HG03025 (cell line): Measurements from ENCODE around the gene SCRG1.
A peak's percentile ranks its signal among the peaks of the same experiment; 100 is the strongest.

Source experiments
- ATAC-seq: cut with Tn5 transposase; IDR thresholded peaks from one replicate; pipeline ENCODE4 v1.9.1; 2021; ENCODE audit warnings: mild to moderate bottlenecking, moderate library complexity; ENCODE audit not compliant: unreplicated experiment, low FRiP score

The SCRG1 gene

GRCh38 chr4:173413036-173413435 is 14.1 kb upstream of the SCRG1 start:
- ATAC-seq = no peak

- ATAC-seq = no peak
Observed at GRCh38 chr4:173411106-173411693, 12.3 kb upstream of the SCRG1 start.

DNA sequence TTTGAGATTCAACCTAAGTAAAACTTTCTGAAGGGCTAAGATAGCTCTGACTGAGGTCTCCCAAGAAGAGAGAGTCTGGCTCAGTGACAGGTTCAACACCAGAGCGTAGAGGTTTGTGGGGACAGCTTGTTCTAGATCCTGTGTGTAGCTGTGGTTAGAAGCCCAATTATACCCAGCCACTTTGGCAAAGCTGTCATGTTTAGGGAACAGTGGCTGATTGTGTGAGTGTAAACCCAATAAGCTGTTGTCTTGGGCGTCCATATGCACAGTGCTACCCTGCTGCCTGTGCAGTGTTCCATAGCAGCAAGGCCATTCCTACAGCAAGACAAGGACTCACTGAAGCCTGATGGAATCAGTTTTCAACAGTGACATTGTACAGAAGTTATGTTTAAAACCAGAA is 11.2 kb upstream of the SCRG1 start:
- ATAC-seq = no peak

DNA sequence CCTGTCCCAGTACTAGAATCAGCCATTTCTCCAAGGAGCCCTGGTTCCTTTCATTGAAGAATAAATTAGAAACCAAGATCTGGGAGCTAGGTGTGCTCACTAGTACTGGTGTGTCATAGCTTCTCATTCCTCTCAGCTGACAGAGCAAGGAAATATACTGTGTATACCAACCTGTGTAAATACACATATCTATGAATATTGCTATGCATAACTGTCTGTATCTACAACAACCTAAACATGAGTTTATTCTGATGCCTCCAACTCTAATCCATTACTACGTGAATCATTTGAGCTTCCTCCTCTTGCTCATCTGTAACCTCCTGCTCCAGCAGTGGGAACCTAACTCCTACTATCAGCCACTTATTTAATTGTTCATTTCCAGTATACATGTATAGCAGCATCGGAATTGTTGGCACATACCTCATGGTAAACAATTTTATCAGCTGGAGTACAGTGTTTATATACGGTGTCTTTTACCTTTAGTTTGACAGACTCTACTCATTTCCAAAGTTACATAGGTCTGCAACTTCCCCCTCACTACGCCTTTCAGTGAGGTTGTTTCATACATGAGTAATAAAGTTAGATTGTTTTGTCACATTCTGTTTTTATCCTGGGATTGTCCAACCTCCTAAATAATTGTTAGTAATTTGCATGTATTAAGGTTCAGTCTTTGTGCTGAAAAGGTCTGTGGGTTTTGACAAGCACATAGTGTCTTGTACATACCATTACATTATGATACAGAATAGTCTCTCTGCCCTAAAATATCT is 7.1 kb upstream of the SCRG1 start:
- ATAC-seq = peak; percentile 69

GRCh38 chr4:173404296-173404865 is 5.5 kb upstream of the SCRG1 start:
- ATAC-seq = no peak

DNA sequence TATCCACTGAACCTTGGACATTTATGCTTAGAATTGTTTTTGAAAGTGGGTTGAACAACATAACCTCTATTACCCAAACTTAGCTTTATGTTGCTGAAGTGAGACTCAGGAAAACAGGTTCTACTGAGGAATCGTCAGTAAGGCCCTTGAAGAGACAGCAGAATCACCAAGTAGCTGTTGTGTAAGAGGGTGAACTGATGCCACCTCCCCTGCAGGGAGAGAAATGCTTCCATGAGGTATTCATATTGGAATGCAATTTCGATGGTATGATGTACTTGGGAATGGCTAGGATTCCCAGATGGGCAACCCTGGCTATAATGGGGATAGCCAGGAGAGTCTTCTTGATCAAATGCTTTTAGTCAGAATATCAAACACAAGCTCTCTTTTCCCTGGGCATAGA is 4.1 kb upstream of the SCRG1 start:
- ATAC-seq = no peak

DNA sequence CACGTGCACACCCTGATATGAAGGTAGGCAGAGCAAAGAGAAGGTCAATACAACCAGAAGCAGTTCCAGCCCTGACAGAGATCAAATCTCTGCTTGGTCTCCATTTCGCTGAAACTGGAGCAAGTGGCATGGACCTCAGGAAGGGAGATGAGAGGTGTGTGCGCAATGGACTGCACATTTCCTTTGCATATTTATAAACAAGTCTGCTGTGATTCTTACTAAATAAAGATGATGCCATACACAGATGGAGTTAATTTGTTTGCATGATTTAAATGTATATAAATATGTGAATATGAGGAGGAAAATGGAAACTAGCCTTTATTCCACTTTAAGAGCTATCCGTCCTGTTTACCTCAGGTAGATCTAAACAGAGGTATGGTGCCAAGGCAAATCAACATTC is 2.1 kb upstream of the SCRG1 start:
- ATAC-seq = no peak

- ATAC-seq = no peak
Observed at GRCh38 chr4:173398220-173398619, 696 bp downstream of the SCRG1 start.

DNA sequence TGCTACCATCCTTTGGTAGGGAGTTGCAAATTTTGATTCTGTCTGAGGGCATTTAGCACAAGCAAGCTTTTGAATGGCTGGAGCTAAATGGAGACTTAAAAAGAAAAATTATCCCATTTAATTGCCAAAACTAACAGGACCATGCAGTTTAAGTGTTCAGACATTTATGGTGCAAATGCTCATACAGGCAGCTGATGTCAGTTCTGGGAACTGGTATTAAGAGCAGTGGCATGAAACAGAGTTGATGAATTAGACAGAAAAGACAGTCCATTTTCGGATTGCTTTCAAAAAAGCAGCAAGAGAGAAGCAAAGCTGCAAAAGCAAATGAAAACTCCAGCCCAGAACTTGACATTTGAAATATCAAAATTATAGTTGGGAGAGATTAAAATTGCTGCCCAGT is 1.3 kb downstream of the SCRG1 start:
- no peak for ATAC-seq

DNA sequence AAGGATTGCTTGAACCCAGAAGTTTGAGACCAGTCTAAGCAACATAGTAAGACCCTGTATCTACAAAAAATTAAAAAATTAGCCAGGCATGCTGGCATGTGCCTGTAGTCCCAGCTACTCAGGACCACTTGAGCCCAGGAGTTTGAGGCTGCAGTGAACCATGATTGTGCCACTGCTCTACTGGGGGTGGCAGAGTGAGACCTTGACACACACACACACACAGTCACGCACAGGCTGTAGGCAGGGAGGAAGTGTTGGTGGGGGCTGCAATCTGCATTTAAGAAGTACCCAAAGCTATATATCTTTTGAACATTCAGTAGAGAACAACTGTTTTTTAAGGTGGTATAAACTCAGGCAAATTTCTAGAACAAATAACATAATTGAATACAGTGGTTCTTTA is 7.2 kb downstream of the SCRG1 start:
- ATAC-seq = no peak

DNA sequence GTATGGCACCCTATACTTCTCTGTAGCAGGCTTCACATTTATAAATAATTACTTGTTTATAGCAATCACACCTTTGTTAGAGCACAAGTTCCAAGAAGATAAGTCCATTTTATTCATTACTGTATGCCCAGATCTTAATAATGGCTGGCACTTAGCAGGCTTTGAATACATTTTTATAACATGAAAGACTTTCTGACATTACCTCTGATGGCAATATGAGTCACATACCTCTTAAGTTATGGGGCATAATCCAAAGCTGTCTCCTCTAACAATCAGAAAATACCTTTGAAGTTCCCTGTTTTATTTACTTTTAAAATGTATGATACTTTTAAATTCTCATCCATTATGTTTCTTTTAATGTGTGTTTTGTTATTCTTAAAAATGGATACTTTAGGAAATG is 12.2 kb downstream of the SCRG1 start:
- ATAC-seq = no peak

GRCh38 chr4:173382349-173382748 is 16.6 kb downstream of the SCRG1 start:
- ATAC-seq = no peak

GRCh38 chr4:173381610-173382009 is 17.3 kb downstream of the SCRG1 start:
- ATAC-seq = no peak

GRCh38 chr4:173380987-173381386 is 17.9 kb downstream of the SCRG1 start:
- peak; percentile 59 for ATAC-seq

DNA sequence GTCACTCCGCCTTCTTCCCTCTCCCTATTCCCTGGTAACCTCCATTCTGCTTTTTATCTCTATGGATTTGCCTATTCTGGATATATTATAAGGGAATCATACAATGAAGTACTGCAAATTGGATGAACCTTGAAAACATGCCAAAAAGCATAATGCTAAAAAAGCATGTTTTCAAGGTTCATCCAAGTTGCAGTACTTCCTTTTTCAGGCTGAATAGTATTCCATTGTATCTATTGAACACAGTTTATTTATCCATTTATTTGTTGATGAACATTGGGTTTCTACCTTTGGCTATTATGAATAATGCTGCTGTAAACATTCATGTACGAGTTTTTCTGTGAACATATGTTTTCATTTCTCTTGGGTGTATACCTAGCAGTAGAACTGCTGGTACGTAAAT is 19.0 kb downstream of the SCRG1 start:
- ATAC-seq = no peak

- ATAC-seq = no peak
Observed at GRCh38 chr4:173374588-173374987, 24.3 kb downstream of the SCRG1 start.

DNA sequence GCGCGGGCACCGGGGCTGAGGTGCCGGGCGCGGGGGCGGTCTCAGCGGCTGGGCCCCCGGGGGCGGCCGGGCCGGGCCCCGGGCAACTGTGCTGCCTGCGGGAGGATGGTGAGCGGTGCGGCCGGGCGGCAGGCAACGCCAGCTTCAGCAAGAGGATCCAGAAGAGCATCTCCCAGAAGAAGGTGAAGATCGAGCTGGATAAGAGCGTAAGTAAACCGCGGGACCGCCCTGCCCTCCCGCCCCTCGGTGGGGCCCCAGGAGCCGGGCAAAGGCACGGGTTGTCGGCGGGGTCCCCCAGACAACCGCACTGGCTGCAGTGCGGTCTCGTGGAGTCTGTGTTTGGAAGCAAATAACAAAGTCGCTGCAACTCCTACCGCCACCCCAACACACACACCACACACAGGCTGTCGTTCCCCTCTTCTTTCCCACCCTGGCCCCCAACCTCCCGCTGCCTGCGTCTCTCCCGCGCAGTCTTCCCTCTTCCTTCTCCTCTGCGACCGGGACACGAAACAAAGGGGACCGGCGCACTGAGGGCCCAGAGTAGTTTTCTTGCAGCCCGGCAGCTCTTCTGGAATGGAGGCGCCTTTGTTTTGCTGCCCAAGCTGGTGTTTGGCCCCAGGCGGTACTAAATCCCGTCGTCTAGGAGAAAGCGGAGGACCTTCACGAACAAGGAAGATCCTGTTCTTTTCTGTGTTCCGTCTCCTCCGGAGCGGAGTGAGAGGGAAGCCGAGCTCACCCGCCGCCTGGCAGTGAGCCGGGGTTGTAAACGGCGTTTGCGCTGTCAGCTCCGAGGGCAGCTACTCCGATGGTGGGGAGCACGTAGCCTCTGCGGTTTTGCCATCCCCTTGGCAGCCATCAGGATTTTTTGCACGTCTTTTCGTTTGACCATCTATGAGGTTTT is 27.4 kb downstream of the SCRG1 start:
- ATAC-seq = peak; percentile 22

GRCh38 chr4:173370477-173371291 is 28.2 kb downstream of the SCRG1 start, which contains the start of gene SAP30:
Gene SAP30 (plus strand): TSS chr4:173370954. CDS start chr4:173371183, 229 bp downstream.
- peak; percentile 77 for ATAC-seq

GRCh38 chr4:173370130-173370476 is 28.8 kb downstream of the SCRG1 start:
- ATAC-seq = peak; percentile 3

GRCh38 chr4:173367946-173368345 is 31.0 kb downstream of the SCRG1 start:
- ATAC-seq = no peak
